ENCODE measurements around the gene OTUD6A.

OTUD6A gene

GRCh38 chrX:70062076-70062475, at the start of gene OTUD6A:
OTUD6A (plus strand) TSS chrX:70062457; CDS start chrX:70062525, 68 bp downstream.
- DNase-seq = no peak

GRCh38 chrX:70012756-70013155, 49.5 kb upstream of the OTUD6A start:
- no peak for DNase-seq

GRCh38 chrX:70013466-70014381, 48.5 kb upstream of the OTUD6A start:
- DNase-seq = no peak

- DNase-seq = no peak
Observed at GRCh38 chrX:70016513-70016912, 45.7 kb upstream of the OTUD6A start.

GRCh38 chrX:70022616-70023015, 39.6 kb upstream of the OTUD6A start:
- DNase-seq = no peak

- DNase-seq = no peak
Observed at GRCh38 chrX:70025464-70025863, 36.8 kb upstream of the OTUD6A start.

GRCh38 chrX:70026112-70026850, 36.0 kb upstream of the OTUD6A start:
- no peak for DNase-seq

- DNase-seq = no peak
Observed at GRCh38 chrX:70026851-70027200, 35.4 kb upstream of the OTUD6A start.

GRCh38 chrX:70029863-70030262, 32.4 kb upstream of the OTUD6A start:
- no peak for DNase-seq

GRCh38 chrX:70030301-70030767, 31.9 kb upstream of the OTUD6A start:
- DNase-seq = peak; percentile 64

- no peak for DNase-seq
Observed at GRCh38 chrX:70032792-70033191, 29.5 kb upstream of the OTUD6A start.

GRCh38 chrX:70033348-70034051, 28.8 kb upstream of the OTUD6A start:
- DNase-seq = peak; percentile 61

- DNase-seq = no peak
Observed at GRCh38 chrX:70034646-70035045, 27.6 kb upstream of the OTUD6A start.

GRCh38 chrX:70038515-70038914, 23.7 kb upstream of the OTUD6A start:
- DNase-seq = no peak

GRCh38 chrX:70038951-70039350, 23.3 kb upstream of the OTUD6A start:
- no peak for DNase-seq

- no peak for DNase-seq
Observed at GRCh38 chrX:70039758-70040157, 22.5 kb upstream of the OTUD6A start.

GRCh38 chrX:70041993-70042392, 20.3 kb upstream of the OTUD6A start:
- no peak for DNase-seq

- DNase-seq = no peak
Observed at GRCh38 chrX:70042399-70043371, 19.6 kb upstream of the OTUD6A start.

GRCh38 chrX:70043685-70044084, 18.6 kb upstream of the OTUD6A start:
- no peak for DNase-seq

GRCh38 chrX:70044541-70045245, 17.6 kb upstream of the OTUD6A start:
- DNase-seq = no peak

- no peak for DNase-seq
Observed at GRCh38 chrX:70046978-70047377, 15.3 kb upstream of the OTUD6A start.
